ENCODE data around the gene ZNF311. TPM values are rescaled to one million over a fixed set of nuclear protein-coding genes. Genes with fewer than 3 reads are reported as not detected.
A peak's percentile ranks its signal among the peaks of the same experiment; 100 is the strongest.

Gene ZNF311
- total and polyA plus RNA-seq, 2 of the 13 experiments (the other 11 are each of a cell fraction or from before 2014, with no cell fraction given), result not detected

DNA sequence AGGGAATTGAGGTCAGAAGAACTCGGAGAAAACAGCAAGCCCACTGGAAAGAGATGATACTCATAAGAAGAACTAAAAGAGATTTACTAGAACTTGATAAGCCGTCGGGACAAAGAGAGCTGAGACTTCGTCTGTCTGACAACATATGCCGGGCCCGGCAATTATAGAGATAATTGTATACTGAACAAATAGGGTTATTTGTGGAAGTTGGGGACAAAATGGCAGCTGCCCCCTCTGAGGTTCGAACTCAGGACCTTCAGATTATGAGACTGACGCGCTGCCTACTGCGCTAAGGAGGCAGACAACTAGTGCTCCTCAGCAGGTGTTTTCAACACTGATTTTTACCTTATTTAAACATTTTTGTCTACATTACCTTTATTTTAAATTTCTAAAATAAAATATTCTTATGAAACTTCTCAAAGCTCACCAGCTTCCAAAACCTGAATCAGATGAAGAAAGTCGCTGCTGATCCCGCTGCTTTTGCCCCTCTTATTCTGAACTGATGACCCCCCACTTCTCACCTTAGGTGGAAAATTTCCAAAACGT, 52.0 kb downstream of the ZNF311 start (continued):
- peak; percentile 45; the same call in 1 of the 2 replicates for TF ChIP-seq GFI1 (CRISPR knock-in tag; IDR thresholded peaks at IDR 0.05; ENCODE audit: borderline replicate concordance)
- TF ChIP-seq, protein P1, sequence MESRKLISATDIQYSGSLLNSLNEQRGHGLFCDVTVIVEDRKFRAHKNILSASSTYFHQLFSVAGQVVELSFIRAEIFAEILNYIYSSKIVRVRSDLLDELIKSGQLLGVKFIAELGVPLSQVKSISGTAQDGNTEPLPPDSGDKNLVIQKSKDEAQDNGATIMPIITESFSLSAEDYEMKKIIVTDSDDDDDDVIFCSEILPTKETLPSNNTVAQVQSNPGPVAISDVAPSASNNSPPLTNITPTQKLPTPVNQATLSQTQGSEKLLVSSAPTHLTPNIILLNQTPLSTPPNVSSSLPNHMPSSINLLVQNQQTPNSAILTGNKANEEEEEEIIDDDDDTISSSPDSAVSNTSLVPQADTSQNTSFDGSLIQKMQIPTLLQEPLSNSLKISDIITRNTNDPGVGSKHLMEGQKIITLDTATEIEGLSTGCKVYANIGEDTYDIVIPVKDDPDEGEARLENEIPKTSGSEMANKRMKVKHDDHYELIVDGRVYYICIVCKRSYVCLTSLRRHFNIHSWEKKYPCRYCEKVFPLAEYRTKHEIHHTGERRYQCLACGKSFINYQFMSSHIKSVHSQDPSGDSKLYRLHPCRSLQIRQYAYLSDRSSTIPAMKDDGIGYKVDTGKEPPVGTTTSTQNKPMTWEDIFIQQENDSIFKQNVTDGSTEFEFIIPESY (CRISPR knock-in tag; IDR thresholded peaks at IDR 0.05), result peak; percentile 66; the same call in 1 of the 2 replicates
- no peak for TF ChIP-seq ZNF746 (CRISPR knock-in tag; IDR thresholded peaks at IDR 0.05)
- no peak for TF ChIP-seq SP2 (CRISPR knock-in tag; IDR thresholded peaks at IDR 0.05)
- TF ChIP-seq, protein P2, sequence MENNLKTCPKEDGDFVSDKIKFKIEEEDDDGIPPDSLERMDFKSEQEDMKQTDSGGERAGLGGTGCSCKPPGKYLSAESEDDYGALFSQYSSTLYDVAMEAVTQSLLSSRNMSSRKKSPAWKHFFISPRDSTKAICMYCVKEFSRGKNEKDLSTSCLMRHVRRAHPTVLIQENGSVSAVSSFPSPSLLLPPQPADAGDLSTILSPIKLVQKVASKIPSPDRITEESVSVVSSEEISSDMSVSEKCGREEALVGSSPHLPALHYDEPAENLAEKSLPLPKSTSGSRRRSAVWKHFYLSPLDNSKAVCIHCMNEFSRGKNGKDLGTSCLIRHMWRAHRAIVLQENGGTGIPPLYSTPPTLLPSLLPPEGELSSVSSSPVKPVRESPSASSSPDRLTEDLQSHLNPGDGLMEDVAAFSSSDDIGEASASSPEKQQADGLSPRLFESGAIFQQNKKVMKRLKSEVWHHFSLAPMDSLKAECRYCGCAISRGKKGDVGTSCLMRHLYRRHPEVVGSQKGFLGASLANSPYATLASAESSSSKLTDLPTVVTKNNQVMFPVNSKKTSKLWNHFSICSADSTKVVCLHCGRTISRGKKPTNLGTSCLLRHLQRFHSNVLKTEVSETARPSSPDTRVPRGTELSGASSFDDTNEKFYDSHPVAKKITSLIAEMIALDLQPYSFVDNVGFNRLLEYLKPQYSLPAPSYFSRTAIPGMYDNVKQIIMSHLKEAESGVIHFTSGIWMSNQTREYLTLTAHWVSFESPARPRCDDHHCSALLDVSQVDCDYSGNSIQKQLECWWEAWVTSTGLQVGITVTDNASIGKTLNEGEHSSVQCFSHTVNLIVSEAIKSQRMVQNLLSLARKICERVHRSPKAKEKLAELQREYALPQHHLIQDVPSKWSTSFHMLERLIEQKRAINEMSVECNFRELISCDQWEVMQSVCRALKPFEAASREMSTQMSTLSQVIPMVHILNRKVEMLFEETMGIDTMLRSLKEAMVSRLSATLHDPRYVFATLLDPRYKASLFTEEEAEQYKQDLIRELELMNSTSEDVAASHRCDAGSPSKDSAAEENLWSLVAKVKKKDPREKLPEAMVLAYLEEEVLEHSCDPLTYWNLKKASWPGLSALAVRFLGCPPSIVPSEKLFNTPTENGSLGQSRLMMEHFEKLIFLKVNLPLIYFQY (CRISPR knock-in tag; IDR thresholded peaks at IDR 0.05; ENCODE audit: borderline replicate concordance), result no peak
- TF ChIP-seq USF2 (IDR thresholded peaks at IDR 0.05; ENCODE audit: low read depth, low read length), result no peak
- TF ChIP-seq USF2 (CRISPR knock-in tag; IDR thresholded peaks at IDR 0.05; ENCODE audit: borderline replicate concordance), result no peak
- TF ChIP-seq ZBTB20 (CRISPR knock-in tag; IDR thresholded peaks at IDR 0.05; ENCODE audit: borderline replicate concordance, low read depth), result no peak
- TF ChIP-seq, protein P3, sequence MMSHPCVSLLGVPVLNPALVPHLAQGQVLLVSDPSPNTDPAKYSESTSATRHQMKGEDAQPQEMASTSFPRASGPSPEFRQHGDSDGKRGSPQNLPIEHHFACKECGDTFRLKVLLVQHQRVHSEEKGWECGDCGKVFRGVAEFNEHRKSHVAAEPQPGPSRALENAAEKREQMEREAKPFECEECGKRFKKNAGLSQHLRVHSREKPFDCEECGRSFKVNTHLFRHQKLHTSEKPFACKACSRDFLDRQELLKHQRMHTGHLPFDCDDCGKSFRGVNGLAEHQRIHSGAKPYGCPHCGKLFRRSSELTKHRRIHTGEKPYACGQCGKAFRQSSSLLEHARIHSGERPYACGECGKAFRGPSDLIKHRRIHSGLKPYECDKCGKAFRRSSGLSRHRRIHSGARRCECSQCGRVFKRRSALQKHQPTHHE (CRISPR knock-in tag; IDR thresholded peaks at IDR 0.05; ENCODE audit: borderline replicate concordance), result 0 out of 2 replicates have a peak, but pooled peaks have one; percentile 35
- TF ChIP-seq NCOR1 (IDR thresholded peaks at IDR 0.05; ENCODE audit: borderline replicate concordance, low read length), result peak; percentile 82; the same call in 1 of the 2 replicates
- no peak for TF ChIP-seq ZNF431 (CRISPR knock-in tag; IDR thresholded peaks at IDR 0.05; ENCODE audit: borderline replicate concordance, low read depth)
- TF ChIP-seq TBX3 (IDR thresholded peaks at IDR 0.05; ENCODE audit: borderline replicate concordance), result no peak; the same call in 1 of the 2 replicates
- TF ChIP-seq CBFB (CRISPR knock-in tag; IDR thresholded peaks at IDR 0.05), result 0 out of 2 replicates have a peak, but pooled peaks have one; percentile 16
- TF ChIP-seq, protein P4, sequence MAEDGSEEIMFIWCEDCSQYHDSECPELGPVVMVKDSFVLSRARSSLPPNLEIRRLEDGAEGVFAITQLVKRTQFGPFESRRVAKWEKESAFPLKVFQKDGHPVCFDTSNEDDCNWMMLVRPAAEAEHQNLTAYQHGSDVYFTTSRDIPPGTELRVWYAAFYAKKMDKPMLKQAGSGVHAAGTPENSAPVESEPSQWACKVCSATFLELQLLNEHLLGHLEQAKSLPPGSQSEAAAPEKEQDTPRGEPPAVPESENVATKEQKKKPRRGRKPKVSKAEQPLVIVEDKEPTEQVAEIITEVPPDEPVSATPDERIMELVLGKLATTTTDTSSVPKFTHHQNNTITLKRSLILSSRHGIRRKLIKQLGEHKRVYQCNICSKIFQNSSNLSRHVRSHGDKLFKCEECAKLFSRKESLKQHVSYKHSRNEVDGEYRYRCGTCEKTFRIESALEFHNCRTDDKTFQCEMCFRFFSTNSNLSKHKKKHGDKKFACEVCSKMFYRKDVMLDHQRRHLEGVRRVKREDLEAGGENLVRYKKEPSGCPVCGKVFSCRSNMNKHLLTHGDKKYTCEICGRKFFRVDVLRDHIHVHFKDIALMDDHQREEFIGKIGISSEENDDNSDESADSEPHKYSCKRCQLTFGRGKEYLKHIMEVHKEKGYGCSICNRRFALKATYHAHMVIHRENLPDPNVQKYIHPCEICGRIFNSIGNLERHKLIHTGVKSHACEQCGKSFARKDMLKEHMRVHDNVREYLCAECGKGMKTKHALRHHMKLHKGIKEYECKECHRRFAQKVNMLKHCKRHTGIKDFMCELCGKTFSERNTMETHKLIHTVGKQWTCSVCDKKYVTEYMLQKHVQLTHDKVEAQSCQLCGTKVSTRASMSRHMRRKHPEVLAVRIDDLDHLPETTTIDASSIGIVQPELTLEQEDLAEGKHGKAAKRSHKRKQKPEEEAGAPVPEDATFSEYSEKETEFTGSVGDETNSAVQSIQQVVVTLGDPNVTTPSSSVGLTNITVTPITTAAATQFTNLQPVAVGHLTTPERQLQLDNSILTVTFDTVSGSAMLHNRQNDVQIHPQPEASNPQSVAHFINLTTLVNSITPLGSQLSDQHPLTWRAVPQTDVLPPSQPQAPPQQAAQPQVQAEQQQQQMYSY (CRISPR knock-in tag; IDR thresholded peaks at IDR 0.05), result no peak
